Keratinocyte (primary cell): ENCODE data around the gene APPL2.

Source experiments
- EZH2 ChIP-seq: IDR thresholded peaks from one replicate; pipeline ENCODE4 v1.6.1; 2012; ENCODE audit warnings: inconsistent platforms, mild to moderate bottlenecking, low read length, moderate library complexity
- TF ChIP-seq, protein P1 (sequence below), 3 experiments: IDR thresholded peaks in 1 of 3; conservative IDR thresholded peaks in 1 of 3; optimal IDR thresholded peaks in 1 of 3; 2 replicates in 2 of 3; 3 replicates in 1 of 3; pipeline versions ENCODE3 to v1.5.1; 2011; ENCODE audit warnings: low read length in 3 of 3, mild to moderate bottlenecking in 3 of 3, moderate library complexity in 2 of 3, control low read depth in 1 of 3, inconsistent platforms in 1 of 3; ENCODE audit not compliant: insufficient read depth in 2 of 3; ENCODE audit errors: extremely low read depth in 1 of 3

DNA sequence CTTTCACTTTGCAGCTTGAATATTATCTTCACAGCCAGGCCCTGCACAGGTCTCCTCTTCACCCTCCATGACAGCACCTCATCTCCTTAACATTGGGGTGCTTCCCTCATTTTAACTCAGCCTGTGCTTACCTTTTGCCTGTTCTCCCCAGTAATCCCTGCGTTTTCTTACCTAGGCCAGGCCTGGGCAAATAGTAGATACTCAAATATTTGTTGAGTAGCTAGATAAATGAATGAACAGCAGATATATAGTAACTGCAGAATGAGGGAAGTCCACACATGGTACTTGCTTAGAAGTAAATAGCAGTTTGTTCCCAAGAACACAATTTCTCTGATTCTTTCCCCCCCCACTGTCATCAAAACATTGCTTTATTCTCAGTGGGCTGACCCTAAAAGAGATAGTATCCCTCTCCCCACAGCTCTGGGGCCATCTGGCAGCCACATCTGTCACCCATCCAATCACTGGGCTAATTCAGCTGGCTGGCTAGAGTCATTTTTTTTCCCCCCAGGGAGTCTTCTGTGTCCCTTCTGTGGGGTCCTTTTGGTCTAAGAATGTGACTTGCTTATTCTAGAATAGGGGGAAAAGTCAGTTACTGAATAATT, 43.2 kb downstream of the APPL2 start:
- no peak for TF ChIP-seq EZH2
- TF ChIP-seq, protein P1, sequence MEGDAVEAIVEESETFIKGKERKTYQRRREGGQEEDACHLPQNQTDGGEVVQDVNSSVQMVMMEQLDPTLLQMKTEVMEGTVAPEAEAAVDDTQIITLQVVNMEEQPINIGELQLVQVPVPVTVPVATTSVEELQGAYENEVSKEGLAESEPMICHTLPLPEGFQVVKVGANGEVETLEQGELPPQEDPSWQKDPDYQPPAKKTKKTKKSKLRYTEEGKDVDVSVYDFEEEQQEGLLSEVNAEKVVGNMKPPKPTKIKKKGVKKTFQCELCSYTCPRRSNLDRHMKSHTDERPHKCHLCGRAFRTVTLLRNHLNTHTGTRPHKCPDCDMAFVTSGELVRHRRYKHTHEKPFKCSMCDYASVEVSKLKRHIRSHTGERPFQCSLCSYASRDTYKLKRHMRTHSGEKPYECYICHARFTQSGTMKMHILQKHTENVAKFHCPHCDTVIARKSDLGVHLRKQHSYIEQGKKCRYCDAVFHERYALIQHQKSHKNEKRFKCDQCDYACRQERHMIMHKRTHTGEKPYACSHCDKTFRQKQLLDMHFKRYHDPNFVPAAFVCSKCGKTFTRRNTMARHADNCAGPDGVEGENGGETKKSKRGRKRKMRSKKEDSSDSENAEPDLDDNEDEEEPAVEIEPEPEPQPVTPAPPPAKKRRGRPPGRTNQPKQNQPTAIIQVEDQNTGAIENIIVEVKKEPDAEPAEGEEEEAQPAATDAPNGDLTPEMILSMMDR (optimal IDR thresholded peaks at IDR 0.05 in 1 of 3, IDR thresholded peaks at IDR 0.05 in 1 of 3, conservative IDR thresholded peaks at IDR 0.05 in 1 of 3; ENCODE audit: extremely low read depth in 1 of 3, insufficient read depth in 2 of 3, low read length in 3 of 3) = no peak
